Measurements from ENCODE around the gene ADCK1.

GRCh38 chr14:77883131-77883846, 83.4 kb downstream of the ADCK1 start:
- no peak for TF ChIP-seq CTCF (conservative IDR thresholded peaks at IDR 0.05)
- no peak for TF ChIP-seq ZFX (IDR thresholded peaks at IDR 0.05)

Measured in C4-2B (cell line).